ENCODE measurements around the gene LASP1. TPM values are rescaled to one million over a fixed set of nuclear protein-coding genes. Genes with fewer than 3 reads are reported as not detected.

Gene LASP1
- total RNA-seq, 1 donor from 2014 or later, result 300 TPM

GRCh38 chr17:38872671-38873385 lies 3.0 kb downstream of the LASP1 start:
- intact Hi-C loops (cut with DNase I), result no loop called here
- no peak for DNase-seq (ENCODE audit: low spot score in 2 of 2)
- no peak for TF ChIP-seq CTCF (IDR thresholded peaks at IDR 0.05)
- peak overlapping the region; percentile 94 to 96 for H3K27ac ChIP-seq
- no peaks in the 10 kb centered on the region for H3K9me3 ChIP-seq
- H3K27me3 ChIP-seq, result no peaks in the 10 kb centered on the region
- peaks cover 33 to 63% of the 10 kb centered on the region in 2 donors for H3K4me1 ChIP-seq
- peak overlapping the region; percentile 86 to 97 for H3K4me3 ChIP-seq
- H3K36me3 ChIP-seq, result peaks cover 0 to 6% of the 10 kb centered on the region in 2 donors

GRCh38 chr17:38873640-38874380 lies 4.0 kb downstream of the LASP1 start:
- no peak for TF ChIP-seq CTCF (IDR thresholded peaks at IDR 0.05)
- Histone ChIP-seq H3K9me3 (no peaks in the 10 kb centered on the region), H3K27ac (peak overlapping the region; percentile 94 to 96), H3K4me1 (peaks cover 33 to 56% of the 10 kb centered on the region in 2 donors), H3K27me3 (no peaks in the 10 kb centered on the region), H3K4me3 (peak overlapping the region; percentile 86 to 97), H3K36me3 (peaks cover 2 to 13% of the 10 kb centered on the region in 2 donors)
- no peak for DNase-seq (ENCODE audit: low spot score in 2 of 2)
- intact Hi-C loops (cut with DNase I), result no loop called here

- intact Hi-C loops (cut with DNase I), result no loop called here
- peak overlapping the region; percentile 94 to 96 for H3K27ac ChIP-seq
- no peaks in the 10 kb centered on the region for H3K27me3 ChIP-seq
- H3K9me3 ChIP-seq, result no peaks in the 10 kb centered on the region
- TF ChIP-seq CTCF (IDR thresholded peaks at IDR 0.05), result no peak
- H3K36me3 ChIP-seq, result peaks cover 2 to 13% of the 10 kb centered on the region in 2 donors
- peak overlapping the region; percentile 86 to 97 for H3K4me3 ChIP-seq
- no peak for DNase-seq (ENCODE audit: low spot score in 2 of 2)
- peaks cover 37 to 61% of the 10 kb centered on the region in 2 donors for H3K4me1 ChIP-seq
Observed at GRCh38 chr17:38874505-38875400, 4.9 kb downstream of the LASP1 start.

GRCh38 chr17:38875477-38876075 lies 5.7 kb downstream of the LASP1 start:
- H3K4me1 ChIP-seq, result peaks cover 44 to 69% of the 10 kb centered on the region in 2 donors
- no peak for TF ChIP-seq CTCF (IDR thresholded peaks at IDR 0.05)

More at GRCh38 chr17:38875477-38876075, 5.7 kb downstream of the LASP1 start:
- Histone ChIP-seq H3K27ac (peak overlapping the region; percentile 94 to 96), H3K36me3 (peaks cover 2 to 15% of the 10 kb centered on the region in 2 donors), H3K9me3 (no peaks in the 10 kb centered on the region), H3K4me3 (peak overlapping the region; percentile 86 to 97), H3K27me3 (no peaks in the 10 kb centered on the region)
- intact Hi-C loops (cut with DNase I), result no loop called here
- DNase-seq (ENCODE audit: low spot score in 2 of 2), result no peak

All from ascending aorta (tissue), 2 donors.